Measurements from ENCODE around the gene DCP1A. TPM values are rescaled to one million over a fixed set of nuclear protein-coding genes. Genes with fewer than 3 reads are reported as not detected.
A peak's percentile ranks its signal among the peaks of the same experiment; 100 is the strongest.

Gene DCP1A
- 10 to 100 TPM; 20.7 to 37.4 (median 27.1) TPM for total RNA-seq

- no peaks in the 10 kb centered on the region for H3K9me3 ChIP-seq
- WGBS, 2 donors (ENCODE audit: low coverage in 1 of 2), result 0% methylated on average over 3 to 5 of the region's 61 CpGs
- H3K4me3 ChIP-seq, result peak within 1 kb of the TSS; percentile 81 to 88
- peak; percentile 99 for ATAC-seq
- peak within 1 kb of the TSS; percentile 93 to 99 (median 95) for H3K27ac ChIP-seq
- peaks cover 0 to 48% (median 0%) of the 10 kb centered on the region in 3 donors for H3K4me1 ChIP-seq
- H3K36me3 ChIP-seq, result peaks cover 0 to 19% of the 10 kb centered on the region in 2 donors
- TF ChIP-seq, protein P1, sequence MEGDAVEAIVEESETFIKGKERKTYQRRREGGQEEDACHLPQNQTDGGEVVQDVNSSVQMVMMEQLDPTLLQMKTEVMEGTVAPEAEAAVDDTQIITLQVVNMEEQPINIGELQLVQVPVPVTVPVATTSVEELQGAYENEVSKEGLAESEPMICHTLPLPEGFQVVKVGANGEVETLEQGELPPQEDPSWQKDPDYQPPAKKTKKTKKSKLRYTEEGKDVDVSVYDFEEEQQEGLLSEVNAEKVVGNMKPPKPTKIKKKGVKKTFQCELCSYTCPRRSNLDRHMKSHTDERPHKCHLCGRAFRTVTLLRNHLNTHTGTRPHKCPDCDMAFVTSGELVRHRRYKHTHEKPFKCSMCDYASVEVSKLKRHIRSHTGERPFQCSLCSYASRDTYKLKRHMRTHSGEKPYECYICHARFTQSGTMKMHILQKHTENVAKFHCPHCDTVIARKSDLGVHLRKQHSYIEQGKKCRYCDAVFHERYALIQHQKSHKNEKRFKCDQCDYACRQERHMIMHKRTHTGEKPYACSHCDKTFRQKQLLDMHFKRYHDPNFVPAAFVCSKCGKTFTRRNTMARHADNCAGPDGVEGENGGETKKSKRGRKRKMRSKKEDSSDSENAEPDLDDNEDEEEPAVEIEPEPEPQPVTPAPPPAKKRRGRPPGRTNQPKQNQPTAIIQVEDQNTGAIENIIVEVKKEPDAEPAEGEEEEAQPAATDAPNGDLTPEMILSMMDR (IDR thresholded peaks at IDR 0.05), result peak in 1 of 4 experiments; percentile 13
- peak; percentile 69 to 85 for TF ChIP-seq POLR2A (IDR thresholded peaks at IDR 0.05)
- no peak for TF ChIP-seq EP300 (IDR thresholded peaks at IDR 0.05)
- peak; percentile 91 for TF ChIP-seq POLR2AphosphoS5 (IDR thresholded peaks at IDR 0.05)
- H3K27me3 ChIP-seq, result no peaks in the 10 kb centered on the region
These were observed at the start of gene DCP1A for GRCh38 chr3:53347261-53348064. TSS of gene DCP1A (minus strand) at chr3:53347543. CDS start at chr3:53347517, 26 bp downstream.

GRCh38 chr3:53384465-53385423 is 37.4 kb upstream of the DCP1A start:
- Histone ChIP-seq H3K4me1 (peaks cover 0 to 3% (median 0%) of the 10 kb centered on the region in 3 donors), H3K27me3 (no peaks in the 10 kb centered on the region), H3K4me3 (no peak overlapping the region), H3K9me3 (no peaks in the 10 kb centered on the region), H3K36me3 (no peaks in the 10 kb centered on the region), H3K27ac (no peak overlapping the region)
- WGBS, 2 donors (ENCODE audit: low coverage in 1 of 2), result 64 to 84% methylated on average over 4 to 5 of the region's 6 CpGs
- ATAC-seq, result no peak
- TF ChIP-seq EP300 (IDR thresholded peaks at IDR 0.05) (no peak), POLR2AphosphoS5 (IDR thresholded peaks at IDR 0.05) (no peak), POLR2A (IDR thresholded peaks at IDR 0.05) (no peak)
- TF ChIP-seq, protein P1 (IDR thresholded peaks at IDR 0.05), result no peak

DNA sequence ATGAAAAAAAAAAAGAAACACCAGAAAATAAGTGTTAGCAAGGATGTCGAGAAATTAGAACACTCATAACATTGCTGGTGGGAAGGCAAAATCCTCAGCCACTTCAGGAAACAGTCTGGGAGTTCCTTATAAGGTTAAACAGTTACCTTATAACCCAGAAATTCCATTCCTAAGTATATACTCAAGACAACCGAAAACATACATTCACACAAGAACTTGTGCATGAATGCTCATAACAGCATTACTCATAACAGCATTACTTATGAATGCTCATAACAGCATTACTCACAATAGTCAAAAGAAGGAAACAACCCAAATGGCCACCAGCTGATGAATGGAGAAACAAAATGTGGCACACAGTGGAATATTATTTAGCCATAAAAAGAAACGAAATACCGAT is 34.8 kb upstream of the DCP1A start:
- Histone ChIP-seq H3K9me3 (no peaks in the 10 kb centered on the region), H3K4me1 (peaks cover 0 to 5% (median 0%) of the 10 kb centered on the region in 3 donors), H3K27ac (no peak overlapping the region), H3K27me3 (no peaks in the 10 kb centered on the region), H3K4me3 (no peak overlapping the region), H3K36me3 (no peaks in the 10 kb centered on the region)
- WGBS, 2 donors (ENCODE audit: low coverage in 1 of 2), result 92 to 94% methylated on average over 2 to 4 of the region's 4 CpGs
- no peak for ATAC-seq
- TF ChIP-seq, protein P1 (IDR thresholded peaks at IDR 0.05), result no peak
- no peak for TF ChIP-seq POLR2AphosphoS5 (IDR thresholded peaks at IDR 0.05)
- TF ChIP-seq POLR2A (IDR thresholded peaks at IDR 0.05), result no peak
- no peak for TF ChIP-seq EP300 (IDR thresholded peaks at IDR 0.05)

- H3K27ac ChIP-seq, result no peak overlapping the region
- WGBS, 2 donors (ENCODE audit: low coverage in 1 of 2), result 17 to 29% methylated on average over 1 of the region's 1 CpG
- ATAC-seq, result no peak
These were observed 33.0 kb upstream of the DCP1A start for GRCh38 chr3:53380306-53380705.

More at GRCh38 chr3:53380306-53380705, 33.0 kb upstream of the DCP1A start:
- H3K36me3 ChIP-seq, result no peaks in the 10 kb centered on the region
- TF ChIP-seq POLR2A (IDR thresholded peaks at IDR 0.05), result no peak
- no peak for TF ChIP-seq POLR2AphosphoS5 (IDR thresholded peaks at IDR 0.05)
- no peak for TF ChIP-seq EP300 (IDR thresholded peaks at IDR 0.05)
- TF ChIP-seq, protein P1 (IDR thresholded peaks at IDR 0.05), result no peak
- H3K4me1 ChIP-seq, result peaks cover 0 to 5% (median 0%) of the 10 kb centered on the region in 3 donors
- no peak overlapping the region for H3K4me3 ChIP-seq
- H3K27me3 ChIP-seq, result no peaks in the 10 kb centered on the region
- H3K9me3 ChIP-seq, result no peaks in the 10 kb centered on the region

Data from gastroesophageal sphincter (tissue), 4 donors.